ENCODE results near the gene DHRS11.
A peak's percentile ranks its signal among the peaks of the same experiment; 100 is the strongest.

The DHRS11 gene

DNA sequence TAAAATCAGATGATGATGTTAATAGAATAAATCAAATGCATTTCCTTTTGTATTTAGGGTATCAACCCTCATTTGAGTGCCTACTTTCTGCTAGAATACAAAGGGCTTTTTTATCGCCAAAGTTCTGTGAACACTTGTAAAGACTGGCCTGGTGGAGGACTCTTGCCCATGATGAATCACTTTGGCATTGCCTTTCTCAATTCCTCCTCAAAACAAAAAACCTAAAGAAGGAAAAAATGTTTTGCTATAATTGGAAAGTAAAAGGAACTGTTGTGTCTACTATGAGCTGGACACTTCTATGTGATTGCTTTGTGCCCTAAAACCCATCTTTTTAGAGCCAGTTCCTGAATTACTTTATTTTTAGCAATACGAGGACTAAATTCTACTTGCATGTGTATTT lies 13.0 kb upstream of the DHRS11 start:
- Histone ChIP-seq H3K9ac (ENCODE audit: insufficient read length, low read depth) (no peak overlapping the region), H3K4me1 (ENCODE audit: insufficient read depth, insufficient read length) (no peaks in the 10 kb centered on the region)
- TF ChIP-seq YY1 (IDR thresholded peaks at IDR 0.05; ENCODE audit: insufficient read depth, insufficient read length) (no peak), SUZ12 (IDR thresholded peaks at IDR 0.05; ENCODE audit: extremely low read depth, insufficient read depth, insufficient read length) (no peak), ZNF274 (IDR thresholded peaks at IDR 0.05; ENCODE audit: low read depth, low read length) (no peak)

DNA sequence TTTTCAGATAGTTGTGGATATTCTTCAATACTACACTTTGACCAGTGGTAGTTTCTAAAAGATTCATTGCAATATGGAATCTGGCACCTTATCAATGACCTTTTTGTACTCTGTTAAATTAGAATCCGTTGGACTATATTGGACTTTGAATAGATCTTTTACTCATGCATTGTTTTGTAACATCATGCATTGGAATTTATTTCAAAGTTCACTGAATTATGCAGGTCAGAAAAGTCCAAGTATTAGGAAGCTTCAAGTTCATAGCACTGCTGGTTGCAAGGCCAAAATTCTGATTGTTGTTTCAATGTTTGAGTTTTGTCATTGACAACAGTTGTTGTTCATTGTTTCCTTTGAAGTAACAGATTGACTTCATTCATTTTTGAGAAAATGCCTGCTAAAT lies 7.9 kb upstream of the DHRS11 start:
- Histone ChIP-seq H3K9me3 (ENCODE audit: insufficient read depth, low read length) (no peaks in the 10 kb centered on the region), H3K27me3 (ENCODE audit: insufficient read depth, insufficient read length) (no peaks in the 10 kb centered on the region), H3K4me1 (ENCODE audit: insufficient read depth, insufficient read length) (no peaks in the 10 kb centered on the region), H3K9ac (ENCODE audit: insufficient read length, low read depth) (no peak overlapping the region), H3K4me3 (ENCODE audit: insufficient read length, low read depth) (no peak overlapping the region), H3K36me3 (ENCODE audit: insufficient read depth, insufficient read length, low read length) (peaks cover 67% of the 10 kb centered on the region)
- TF ChIP-seq YY1 (IDR thresholded peaks at IDR 0.05; ENCODE audit: insufficient read depth, insufficient read length) (no peak), ZNF274 (IDR thresholded peaks at IDR 0.05; ENCODE audit: low read depth, low read length) (no peak), SUZ12 (IDR thresholded peaks at IDR 0.05; ENCODE audit: extremely low read depth, insufficient read depth, insufficient read length) (no peak)
- no peak for DNase-seq (ENCODE audit: low read depth, low spot score)

More for the DNA sequence above, 13.0 kb upstream of the DHRS11 start:
- DNase-seq (ENCODE audit: low read depth, low spot score): no peak
- Histone ChIP-seq H3K36me3 (ENCODE audit: insufficient read depth, insufficient read length, low read length) (peaks cover 55% of the 10 kb centered on the region), H3K9me3 (ENCODE audit: insufficient read depth, low read length) (no peaks in the 10 kb centered on the region), H3K27me3 (ENCODE audit: insufficient read depth, insufficient read length) (no peaks in the 10 kb centered on the region), H3K4me3 (ENCODE audit: insufficient read length, low read depth) (no peak overlapping the region)

DNA sequence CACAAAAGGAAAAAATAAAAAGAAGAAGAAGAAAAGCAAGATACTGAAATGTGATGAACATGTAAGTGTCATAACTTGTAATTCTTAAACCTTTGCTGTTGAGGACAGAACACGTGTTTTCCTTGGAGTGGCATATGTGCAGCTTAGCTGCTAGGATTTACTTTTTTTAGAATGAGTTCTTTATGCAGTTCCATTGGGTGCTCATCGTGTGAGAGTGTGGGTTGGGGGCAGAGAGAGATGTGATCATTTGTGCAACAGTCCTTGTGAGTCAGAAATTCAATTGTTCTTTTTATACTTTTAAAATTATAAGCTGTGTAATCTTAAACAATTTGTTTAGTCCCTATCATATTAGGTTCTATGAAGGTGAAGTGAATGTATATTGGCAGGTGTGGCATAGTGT lies 5.5 kb upstream of the DHRS11 start:
- Histone ChIP-seq H3K4me3 (ENCODE audit: insufficient read length, low read depth) (no peak overlapping the region), H3K9me3 (ENCODE audit: insufficient read depth, low read length) (no peaks in the 10 kb centered on the region), H3K27me3 (ENCODE audit: insufficient read depth, insufficient read length) (no peaks in the 10 kb centered on the region), H3K4me1 (ENCODE audit: insufficient read depth, insufficient read length) (no peaks in the 10 kb centered on the region), H3K36me3 (ENCODE audit: insufficient read depth, insufficient read length, low read length) (peaks cover 67% of the 10 kb centered on the region), H3K9ac (ENCODE audit: insufficient read length, low read depth) (no peak overlapping the region)
- TF ChIP-seq SUZ12 (IDR thresholded peaks at IDR 0.05; ENCODE audit: extremely low read depth, insufficient read depth, insufficient read length): no peak
- TF ChIP-seq YY1 (IDR thresholded peaks at IDR 0.05; ENCODE audit: insufficient read depth, insufficient read length): no peak
- TF ChIP-seq ZNF274 (IDR thresholded peaks at IDR 0.05; ENCODE audit: low read depth, low read length): no peak
- no peak for DNase-seq (ENCODE audit: low read depth, low spot score)

DNA sequence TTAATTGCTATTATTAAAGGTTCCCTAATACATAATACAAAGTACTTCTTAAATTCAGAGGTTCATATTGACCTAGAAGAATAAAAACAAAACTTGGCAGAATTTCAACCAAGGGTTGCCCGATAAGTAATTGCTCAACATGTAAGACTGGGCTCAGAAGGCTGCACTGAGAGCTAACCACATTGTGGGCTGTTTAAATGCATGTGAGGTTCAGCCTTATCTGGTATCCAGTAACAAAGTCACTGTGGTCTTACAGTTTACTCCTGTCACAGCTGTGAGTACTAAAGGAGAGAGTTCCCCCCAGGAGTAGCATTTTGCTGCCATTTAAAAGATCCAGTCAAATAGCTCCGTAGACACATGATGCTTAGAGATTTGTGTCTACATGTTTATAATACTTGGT lies 1.6 kb upstream of the DHRS11 start:
- Histone ChIP-seq H3K4me1 (ENCODE audit: insufficient read depth, insufficient read length) (peaks cover 8% of the 10 kb centered on the region), H3K27me3 (ENCODE audit: insufficient read depth, insufficient read length) (no peaks in the 10 kb centered on the region), H3K9me3 (ENCODE audit: insufficient read depth, low read length) (no peaks in the 10 kb centered on the region), H3K9ac (ENCODE audit: insufficient read length, low read depth) (no peak overlapping the region), H3K36me3 (ENCODE audit: insufficient read depth, insufficient read length, low read length) (peaks cover 42% of the 10 kb centered on the region), H3K4me3 (ENCODE audit: insufficient read length, low read depth) (no peak overlapping the region)
- TF ChIP-seq YY1 (IDR thresholded peaks at IDR 0.05; ENCODE audit: insufficient read depth, insufficient read length): no peak
- TF ChIP-seq ZNF274 (IDR thresholded peaks at IDR 0.05; ENCODE audit: low read depth, low read length): no peak
- TF ChIP-seq SUZ12 (IDR thresholded peaks at IDR 0.05; ENCODE audit: extremely low read depth, insufficient read depth, insufficient read length): no peak
- no peak for DNase-seq (ENCODE audit: low read depth, low spot score)

DNA sequence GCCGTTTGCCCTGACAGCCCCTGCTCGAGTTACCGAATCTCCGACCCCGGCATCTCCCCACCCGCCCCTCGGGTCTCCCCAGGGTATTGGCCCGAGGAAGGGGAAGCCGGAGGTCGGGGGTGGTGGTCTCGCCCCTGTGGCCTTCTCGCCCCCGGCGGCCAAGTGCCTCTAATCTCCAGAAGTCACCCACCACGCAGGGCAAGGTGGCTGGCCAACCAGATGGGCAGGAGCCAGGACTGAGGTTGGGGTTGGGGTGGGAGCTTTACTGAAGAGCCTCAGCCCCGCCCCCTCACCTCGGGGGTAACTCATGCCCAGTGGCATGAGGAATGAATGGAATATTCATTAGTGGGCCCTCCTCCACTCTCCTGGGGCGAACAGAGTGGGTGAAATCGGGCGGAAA lies 637 bp downstream of the DHRS11 start:
- H3K4me3 ChIP-seq (ENCODE audit: insufficient read length, low read depth): peak overlapping the region; percentile 80
- TF ChIP-seq ZNF274 (IDR thresholded peaks at IDR 0.05; ENCODE audit: low read depth, low read length): no peak
- no peak for TF ChIP-seq SUZ12 (IDR thresholded peaks at IDR 0.05; ENCODE audit: extremely low read depth, insufficient read depth, insufficient read length)
- TF ChIP-seq YY1 (IDR thresholded peaks at IDR 0.05; ENCODE audit: insufficient read depth, insufficient read length): no peak
- H3K36me3 ChIP-seq (ENCODE audit: insufficient read depth, insufficient read length, low read length): peaks cover 38% of the 10 kb centered on the region

DNA sequence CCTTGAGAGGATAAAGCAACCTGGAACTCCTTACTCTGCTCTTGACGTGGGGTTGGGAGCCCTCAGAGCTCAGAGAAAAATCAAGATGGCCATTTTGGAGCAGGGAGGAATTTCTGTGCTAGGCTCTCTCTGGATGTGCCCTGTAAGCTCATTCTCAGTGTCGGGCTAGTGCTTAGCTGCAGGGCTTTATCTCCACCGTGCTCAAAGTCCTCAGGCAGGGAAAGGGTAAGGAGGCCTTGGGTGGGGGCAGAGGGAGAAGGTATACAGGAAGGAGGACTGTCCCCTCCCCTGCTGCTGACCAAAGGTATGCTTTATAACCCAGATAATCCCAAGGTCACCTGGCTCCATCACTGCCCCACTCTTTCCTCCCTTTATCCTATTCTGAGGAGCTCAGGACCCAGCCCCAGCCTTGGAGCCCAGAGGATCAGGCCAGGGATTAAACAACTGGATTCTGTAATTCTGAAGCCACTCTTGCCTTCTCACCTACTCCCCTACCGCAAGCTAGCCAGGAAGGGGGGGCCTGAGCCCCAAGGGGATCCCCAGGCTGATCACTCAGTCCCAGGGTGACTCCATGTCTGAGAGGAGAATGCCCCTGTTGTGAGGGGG lies 1.1 kb downstream of the DHRS11 start:
- Histone ChIP-seq H3K4me1 (ENCODE audit: insufficient read depth, insufficient read length) (peaks cover 8% of the 10 kb centered on the region), H3K36me3 (ENCODE audit: insufficient read depth, insufficient read length, low read length) (peaks cover 35% of the 10 kb centered on the region), H3K27me3 (ENCODE audit: insufficient read depth, insufficient read length) (no peaks in the 10 kb centered on the region), H3K4me3 (ENCODE audit: insufficient read length, low read depth) (peak overlapping the region; percentile 80), H3K9me3 (ENCODE audit: insufficient read depth, low read length) (no peaks in the 10 kb centered on the region), H3K9ac (ENCODE audit: insufficient read length, low read depth) (peak overlapping the region; percentile 81)
- DNase-seq (ENCODE audit: low read depth, low spot score): no peak
- TF ChIP-seq SUZ12 (IDR thresholded peaks at IDR 0.05; ENCODE audit: extremely low read depth, insufficient read depth, insufficient read length) (no peak), ZNF274 (IDR thresholded peaks at IDR 0.05; ENCODE audit: low read depth, low read length) (no peak), YY1 (IDR thresholded peaks at IDR 0.05; ENCODE audit: insufficient read depth, insufficient read length) (no peak)

More for the DNA sequence above, 637 bp downstream of the DHRS11 start:
- DNase-seq (ENCODE audit: low read depth, low spot score): no peak
- H3K9ac ChIP-seq (ENCODE audit: insufficient read length, low read depth): peak overlapping the region; percentile 81
- H3K9me3 ChIP-seq (ENCODE audit: insufficient read depth, low read length): no peaks in the 10 kb centered on the region
- H3K4me1 ChIP-seq (ENCODE audit: insufficient read depth, insufficient read length): peaks cover 8% of the 10 kb centered on the region
- H3K27me3 ChIP-seq (ENCODE audit: insufficient read depth, insufficient read length): no peaks in the 10 kb centered on the region

DNA sequence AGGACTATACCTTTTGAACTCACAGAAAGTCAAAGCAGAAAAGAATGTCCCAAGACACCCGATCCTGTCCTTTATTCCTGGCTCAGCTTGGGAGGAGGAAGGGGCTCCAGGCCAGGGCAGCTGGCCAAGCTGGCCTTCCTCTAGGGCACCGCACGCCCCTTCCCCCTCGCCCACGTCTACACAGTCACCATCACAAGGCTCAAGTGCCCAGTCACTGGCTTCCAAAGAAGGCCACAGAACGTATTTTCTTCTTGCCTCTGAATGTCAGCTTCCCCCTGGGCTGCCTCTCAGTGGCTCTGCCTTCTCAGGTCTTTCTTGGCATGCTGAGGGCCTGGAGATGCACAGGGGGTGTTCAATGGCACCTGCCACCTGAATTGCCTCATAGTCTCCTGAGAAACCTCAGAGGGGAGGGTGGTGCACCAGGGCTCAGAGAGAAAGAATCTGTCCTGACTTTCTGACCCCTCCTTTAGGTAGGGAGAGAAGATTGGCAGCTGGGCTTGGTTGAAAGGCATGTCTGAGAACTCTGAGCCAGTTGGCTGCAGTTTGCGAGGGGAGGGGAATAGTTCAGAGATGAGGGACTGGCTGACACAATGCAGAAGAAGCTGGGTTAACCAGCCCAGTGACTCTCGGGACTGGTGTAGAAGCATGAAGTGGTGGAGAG lies 2.1 kb downstream of the DHRS11 start:
- H3K27me3 ChIP-seq (ENCODE audit: insufficient read depth, insufficient read length): no peaks in the 10 kb centered on the region
- no peak for DNase-seq (ENCODE audit: low read depth, low spot score)
- H3K4me3 ChIP-seq (ENCODE audit: insufficient read length, low read depth): no peak overlapping the region
- TF ChIP-seq YY1 (IDR thresholded peaks at IDR 0.05; ENCODE audit: insufficient read depth, insufficient read length): no peak
- no peak for TF ChIP-seq ZNF274 (IDR thresholded peaks at IDR 0.05; ENCODE audit: low read depth, low read length)
- no peak for TF ChIP-seq SUZ12 (IDR thresholded peaks at IDR 0.05; ENCODE audit: extremely low read depth, insufficient read depth, insufficient read length)
- H3K4me1 ChIP-seq (ENCODE audit: insufficient read depth, insufficient read length): peaks cover 8% of the 10 kb centered on the region
- H3K36me3 ChIP-seq (ENCODE audit: insufficient read depth, insufficient read length, low read length): peaks cover 40% of the 10 kb centered on the region
- no peaks in the 10 kb centered on the region for H3K9me3 ChIP-seq (ENCODE audit: insufficient read depth, low read length)
- H3K9ac ChIP-seq (ENCODE audit: insufficient read length, low read depth): peak overlapping the region; percentile 42
